Tibial nerve (tissue), 4 donors: Measurements from ENCODE around the gene OR8D2. TPM values are rescaled to one million over a fixed set of nuclear protein-coding genes. Genes with fewer than 3 reads are reported as not detected.

ENCODE experiments used
- DNase-seq, 2 donors: peaks; one replicate each; pipeline ENCODE4 v3.0.0-alpha.2; 2019; ENCODE audit warnings: low spot score in 2 of 2
- H3K27ac ChIP-seq, 4 donors: fragments of 200-600 bp; sonication (generic) in 3 of 4; one replicate each; pipeline ENCODE4 v1.5.1; 2017 to 2019; ENCODE audit warnings: mild to moderate bottlenecking in 1 of 4
- H3K27me3 ChIP-seq, 2 donors: fragments of 200-600 bp; sonication (generic) in 1 of 2; one replicate each; pipeline versions ENCODE4 v1.5.1 to v1.6.0; 2017 to 2019
- H3K36me3 ChIP-seq, 3 donors: fragments of 200-600 bp; sonication (generic); one replicate each; pipeline ENCODE4 v1.5.1; 2018 to 2019
- H3K4me1 ChIP-seq, 4 donors: fragments of 200-600 bp; sonication (generic) in 3 of 4; one replicate each; pipeline ENCODE4 v1.5.1; 2017 to 2019
- H3K4me3 ChIP-seq, 4 donors: fragments of 200-600 bp; sonication (generic) in 3 of 4; one replicate each; pipeline ENCODE4 v1.5.1; 2017 to 2019; ENCODE audit warnings: mild to moderate bottlenecking in 1 of 4, moderate library complexity in 1 of 4
- H3K9me3 ChIP-seq, 4 donors: fragments of 200-600 bp; sonication (generic) in 3 of 4; one replicate each; pipeline ENCODE4 v1.5.1; 2017 to 2019
- CTCF ChIP-seq, 5 experiments: fragments of 200-600 bp in 3 of 5; fragments of 450-650 bp in 2 of 5; sonication (generic) in 3 of 5; IDR thresholded peaks; one replicate each; pipeline ENCODE4 v1.5.1; 2016 to 2019; ENCODE audit warnings: antibody characterized with exemption in 5 of 5, mild to moderate bottlenecking in 3 of 5, moderate library complexity in 2 of 5
- EP300 ChIP-seq, 2 donors: sonication (generic); formaldehyde crosslinking; IDR thresholded peaks; one replicate each; pipeline ENCODE4 v1.6.1; 2017; ENCODE audit warnings: antibody characterized with exemption in 2 of 2, mild to moderate bottlenecking in 1 of 2
- POLR2A ChIP-seq, 2 donors: fragments of 450-650 bp; IDR thresholded peaks; one replicate each; pipeline ENCODE4 v1.6.1; 2017; ENCODE audit warnings: antibody characterized with exemption in 2 of 2, mild to moderate bottlenecking in 2 of 2, moderate library complexity in 2 of 2
- WGBS, 2 donors: methylation state at CpG; one replicate each; pipeline ENCODE4 v1.1.5; 2018; 5-methylcytosine and 5-hydroxymethylcytosine counted together
- total RNA-seq, 4 donors: library from RNA; depleted of rRNA; stranded (reverse); fragments of >200 nt; gene quantifications; one replicate each; pipeline ENCODE4 v1.1.0, GENCODE V29; 2016

The OR8D2 gene
- total RNA-seq, 4 donors from 2014 or later = not detected

GRCh38 chr11:124315052-124315451 lies 4.9 kb downstream of the OR8D2 start:
- 66 to 68% methylated on average over 3 of the region's 3 CpGs for WGBS, 2 donors
- TF ChIP-seq EP300 (IDR thresholded peaks at IDR 0.05) = no peak
- no peak for TF ChIP-seq POLR2A (IDR thresholded peaks at IDR 0.05)
- no peak for TF ChIP-seq CTCF (IDR thresholded peaks at IDR 0.05)
- no peak for DNase-seq
- no peaks in the 10 kb centered on the region for H3K36me3 ChIP-seq
- H3K27me3 ChIP-seq = no peaks in the 10 kb centered on the region
- no peaks in the 10 kb centered on the region for H3K9me3 ChIP-seq
- no peak overlapping the region for H3K4me3 ChIP-seq
- no peak overlapping the region for H3K27ac ChIP-seq
- H3K4me1 ChIP-seq = no peaks in the 10 kb centered on the region

DNA sequence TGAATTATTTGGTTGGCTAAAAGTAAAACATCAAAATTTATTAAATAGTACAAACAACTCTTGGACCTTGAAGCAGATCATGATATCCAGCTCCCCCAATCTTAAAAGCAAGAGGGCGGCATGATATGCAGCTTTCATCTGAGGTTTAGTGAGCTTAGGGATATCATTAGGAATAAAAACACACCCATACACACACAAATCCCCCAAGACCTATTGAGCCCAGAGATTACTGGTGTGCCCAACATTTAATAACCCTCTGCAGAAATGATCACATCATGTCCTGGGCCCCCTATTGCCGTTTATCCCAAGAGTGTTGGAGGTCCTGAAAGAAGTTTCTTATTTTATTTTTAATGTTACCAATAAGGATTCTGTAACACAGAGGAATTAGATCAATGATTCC lies 6.1 kb downstream of the OR8D2 start, which contains the start of gene OR8D1:
TSS of gene OR8D1 (minus strand) at position 101 of the 400 bp plus-strand sequence. CDS start 3,183 bp downstream, outside the sequence.
- no peak for DNase-seq
- Histone ChIP-seq H3K4me1 (no peaks in the 10 kb centered on the region), H3K4me3 (no peak within 1 kb of the TSS), H3K9me3 (no peaks in the 10 kb centered on the region), H3K27ac (no peak within 1 kb of the TSS), H3K27me3 (no peaks in the 10 kb centered on the region), H3K36me3 (no peaks in the 10 kb centered on the region)
- WGBS, 2 donors = 82 to 88% methylated on average over 2 of the region's 2 CpGs
- no peak for TF ChIP-seq CTCF (IDR thresholded peaks at IDR 0.05)
- TF ChIP-seq POLR2A (IDR thresholded peaks at IDR 0.05) = no peak
- TF ChIP-seq EP300 (IDR thresholded peaks at IDR 0.05) = no peak

GRCh38 chr11:124313131-124313530 lies 6.9 kb downstream of the OR8D2 start:
- Histone ChIP-seq H3K4me1 (no peaks in the 10 kb centered on the region), H3K4me3 (no peak overlapping the region), H3K27me3 (no peaks in the 10 kb centered on the region), H3K27ac (no peak overlapping the region), H3K9me3 (no peaks in the 10 kb centered on the region), H3K36me3 (no peaks in the 10 kb centered on the region)
- 89 to 90% methylated on average over 4 of the region's 4 CpGs for WGBS, 2 donors
- DNase-seq = no peak
- TF ChIP-seq POLR2A (IDR thresholded peaks at IDR 0.05) (no peak), EP300 (IDR thresholded peaks at IDR 0.05) (no peak), CTCF (IDR thresholded peaks at IDR 0.05) (no peak)

- Histone ChIP-seq H3K4me1 (no peaks in the 10 kb centered on the region), H3K4me3 (no peak overlapping the region), H3K36me3 (no peaks in the 10 kb centered on the region), H3K9me3 (no peaks in the 10 kb centered on the region), H3K27me3 (no peaks in the 10 kb centered on the region), H3K27ac (no peak overlapping the region)
- no peak for DNase-seq
- TF ChIP-seq CTCF (IDR thresholded peaks at IDR 0.05) (no peak), POLR2A (IDR thresholded peaks at IDR 0.05) (no peak), EP300 (IDR thresholded peaks at IDR 0.05) (no peak)
Measured at GRCh38 chr11:124311670-124312069, 8.3 kb downstream of the OR8D2 start.

DNA sequence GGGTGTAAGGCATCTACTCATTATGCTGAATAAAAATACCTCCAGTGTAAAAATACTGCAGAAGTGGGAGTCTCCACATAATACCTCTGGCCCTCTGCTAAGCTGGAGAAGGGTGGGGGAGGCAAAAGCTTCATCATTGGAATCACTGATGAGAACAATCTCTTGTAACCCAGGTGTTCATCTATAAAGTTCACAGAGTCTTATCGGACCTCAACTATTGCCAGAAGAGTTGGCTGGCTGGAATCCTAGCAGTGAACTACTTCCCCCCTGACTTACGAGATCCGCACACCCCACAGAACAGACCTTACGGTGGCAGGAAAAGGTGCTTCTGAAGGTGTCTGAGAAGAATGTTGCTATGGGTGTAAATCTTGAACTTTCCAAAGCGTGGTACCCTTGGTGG lies 8.7 kb downstream of the OR8D2 start:
- H3K4me1 ChIP-seq = no peaks in the 10 kb centered on the region
- H3K27me3 ChIP-seq = no peaks in the 10 kb centered on the region
- H3K4me3 ChIP-seq = no peak overlapping the region
- no peak for TF ChIP-seq POLR2A (IDR thresholded peaks at IDR 0.05)
- no peak for TF ChIP-seq EP300 (IDR thresholded peaks at IDR 0.05)
- TF ChIP-seq CTCF (IDR thresholded peaks at IDR 0.05) = no peak
- no peak for DNase-seq
- H3K36me3 ChIP-seq = no peaks in the 10 kb centered on the region
- no peak overlapping the region for H3K27ac ChIP-seq
- no peaks in the 10 kb centered on the region for H3K9me3 ChIP-seq
- 82 to 86% methylated on average over 5 of the region's 5 CpGs for WGBS, 2 donors
